ENCODE measurements around the gene ZNF613.
A peak's percentile ranks its signal among the peaks of the same experiment; 100 is the strongest.
"Not testable (repeated sequence)": the region's sequence is repeated elsewhere in the genome, so short reads cannot be mapped to it uniquely, and the experiment has no call there.

ZNF613 gene

GRCh38 chr19:51944798-51945552 is 17.7 kb downstream of the ZNF613 start:
- no peak for DNase-seq

DNA sequence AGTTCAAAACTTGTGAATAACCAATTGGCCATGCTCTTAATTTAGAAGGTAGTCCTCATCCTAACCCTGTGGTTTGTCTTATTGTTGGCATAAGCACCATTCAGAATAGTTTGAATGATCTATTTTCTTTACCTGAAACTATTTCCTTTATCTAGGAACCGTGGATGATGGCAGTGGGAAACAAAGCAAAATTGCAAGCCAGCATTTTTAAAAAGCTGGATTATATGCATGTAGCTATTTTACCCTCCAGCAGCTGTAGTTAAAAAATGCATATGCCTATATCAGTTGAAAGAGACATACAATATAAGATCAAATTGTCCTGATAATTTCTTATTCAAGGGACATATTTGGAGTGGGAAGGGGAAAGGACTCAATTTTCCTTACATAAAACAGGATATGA is 19.3 kb downstream of the ZNF613 start:
- DNase-seq: no peak

DNA sequence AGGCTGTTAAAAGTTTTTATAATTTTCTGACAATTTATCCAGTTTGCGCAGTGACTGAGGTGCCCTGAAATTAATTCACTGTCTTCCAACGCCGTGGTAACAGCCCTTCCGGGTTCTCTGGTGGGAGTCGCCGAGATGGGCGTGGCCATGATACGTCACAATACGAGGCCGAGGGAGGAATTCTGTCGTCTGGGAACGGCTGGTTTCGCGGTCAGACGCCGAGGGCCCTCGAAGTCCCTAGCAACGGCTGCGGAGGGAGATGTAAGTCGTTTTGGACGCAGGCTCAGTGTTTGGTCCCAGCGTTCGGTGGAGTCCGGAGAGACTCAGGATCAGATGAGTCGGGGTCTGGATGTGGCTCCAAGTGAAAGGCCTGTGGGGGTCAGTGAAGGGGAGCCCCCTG is 21.7 kb downstream of the ZNF613 start:
- DNase-seq: no peak

- DNase-seq: not testable (repeated sequence)
Observed at GRCh38 chr19:51957846-51958245, 30.6 kb downstream of the ZNF613 start.

DNA sequence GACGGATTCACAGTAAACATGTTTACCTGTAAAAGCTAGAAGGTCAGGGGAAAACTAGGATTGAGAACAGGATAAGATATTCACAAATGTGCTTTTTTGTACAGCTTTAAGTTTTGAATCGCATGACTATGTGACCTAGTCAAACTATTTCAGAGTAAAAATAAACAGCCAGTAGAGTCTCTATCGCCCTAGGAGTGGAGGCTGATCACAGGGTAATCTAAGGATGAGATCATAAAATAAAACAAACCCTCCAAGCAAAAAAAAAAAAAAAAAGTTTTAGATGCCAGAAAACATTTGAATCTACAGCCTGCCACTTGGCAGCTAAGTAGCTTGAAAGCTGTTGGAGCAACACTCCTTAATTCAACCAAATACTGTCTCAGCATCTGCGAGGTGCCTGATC is 32.5 kb downstream of the ZNF613 start:
- DNase-seq: no peak

GRCh38 chr19:51960621-51961233 is 33.5 kb downstream of the ZNF613 start:
- not testable (repeated sequence) for DNase-seq

GRCh38 chr19:51965583-51965982 is 38.3 kb downstream of the ZNF613 start:
- no peak for DNase-seq

- no peak for DNase-seq
Observed at GRCh38 chr19:51970718-51971117, 43.4 kb downstream of the ZNF613 start.

- peak; percentile 7 for DNase-seq
Observed at GRCh38 chr19:51971624-51972023, 44.4 kb downstream of the ZNF613 start.

GRCh38 chr19:51975787-51976186 is 48.5 kb downstream of the ZNF613 start:
- not testable (repeated sequence) for DNase-seq

- no peak for DNase-seq
Observed at GRCh38 chr19:51976852-51977251, 49.6 kb downstream of the ZNF613 start.

- DNase-seq: no peak
Observed at GRCh38 chr19:51977346-51977745, 50.1 kb downstream of the ZNF613 start.

- no peak for DNase-seq
Observed at GRCh38 chr19:51978882-51979281, 51.6 kb downstream of the ZNF613 start.

DNA sequence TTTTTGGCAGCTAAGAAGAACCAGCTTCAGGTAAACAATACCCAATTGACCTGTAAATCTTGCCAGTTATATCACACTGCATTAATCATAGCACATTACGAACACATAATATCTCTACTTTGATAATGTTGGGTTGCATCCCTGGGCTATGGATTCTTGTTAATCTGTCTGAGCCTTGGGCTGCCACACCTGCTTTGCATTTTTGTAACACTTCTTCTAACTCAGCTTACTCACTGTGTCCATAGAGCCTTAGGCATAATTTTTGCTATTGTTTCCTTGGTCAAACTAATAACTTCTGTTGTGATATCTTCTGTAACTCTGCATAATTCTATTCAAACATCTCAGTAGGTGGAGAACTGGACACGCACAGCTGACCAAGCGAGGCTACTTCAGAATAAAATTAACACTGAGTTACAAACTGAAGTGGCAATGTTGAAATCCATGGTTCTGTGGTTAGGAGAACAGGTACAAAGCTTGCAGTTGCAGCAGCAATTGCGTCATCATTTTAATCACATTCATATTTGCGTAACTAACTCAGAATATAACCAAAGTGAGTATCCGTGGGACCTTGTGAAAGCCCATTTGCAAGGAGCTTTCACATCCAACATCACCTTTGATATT is 53.0 kb downstream of the ZNF613 start:
- DNase-seq: no peak

- DNase-seq: not testable (repeated sequence)
Observed at GRCh38 chr19:51980926-51981325, 53.7 kb downstream of the ZNF613 start.

DNA sequence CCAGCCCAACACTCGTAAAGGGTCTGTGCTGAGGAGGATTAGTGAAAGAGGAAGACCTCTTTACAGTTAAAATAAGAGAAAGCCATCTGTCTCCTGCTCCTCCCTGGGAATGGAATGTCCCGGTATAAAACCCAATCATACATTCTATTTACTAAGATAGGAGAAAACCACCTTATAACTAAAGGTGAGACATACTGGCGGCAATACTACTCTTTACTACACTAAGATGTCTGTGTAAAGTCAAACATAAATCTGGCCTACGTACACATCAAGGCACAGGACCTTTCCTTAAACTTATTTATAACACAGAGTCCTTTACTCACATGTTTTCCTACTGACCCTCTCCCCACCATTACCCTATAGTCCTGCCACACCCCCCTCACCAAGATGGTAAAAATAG is 56.1 kb downstream of the ZNF613 start:
- no peak for DNase-seq

GRCh38 chr19:51986309-51987291 is 59.3 kb downstream of the ZNF613 start, which contains the start of gene ZNF350:
ZNF350 (minus strand) TSS chr19:51986840; CDS start chr19:51974360, 12,480 bp downstream.
- peak; percentile 83 for DNase-seq

GRCh38 chr19:51993422-51993821 is 66.2 kb downstream of the ZNF613 start:
- no peak for DNase-seq

- no peak for DNase-seq
Observed at GRCh38 chr19:51994048-51994644, 66.9 kb downstream of the ZNF613 start.

All from T-helper 9 cell (primary cell).